SK-N-SH (cell line): ENCODE results near the gene ETS1. TPM values are rescaled to one million over a fixed set of nuclear protein-coding genes. Genes with fewer than 3 reads are reported as not detected.

ENCODE experiments used
- CTCF ChIA-PET: fragments of 300-600, 350-600 bp; formaldehyde crosslinking; extraction: SDS; loops from one replicate; lab custom pipeline; 2021; lab: Yijun Ruan, JAX
- POLR2A ChIA-PET: fragments of 350-600 bp; sonication (Branson Sonifier 250); formaldehyde crosslinking; extraction: SDS; loops from one replicate; lab custom pipeline; 2020; ENCODE audit warnings: antibody characterized with exemption, inconsistent platforms; lab: Yijun Ruan, JAX
- DNase-seq: peaks from one replicate; pipeline ENCODE4 v3.0.0; 2012
- H2AFZ ChIP-seq: fragments of 200-600 bp; sonication (generic); 2 replicates; pipeline ENCODE4 v1.8.1; 2016; ENCODE audit warnings: antibody characterized with exemption, mild to moderate bottlenecking, low read depth
- H3F3A ChIP-seq: fragments of 200-600 bp; sonication (generic); replicated peaks from 2 replicates; pipeline ENCODE3; 2016; ENCODE audit warnings: antibody characterized with exemption, mild to moderate bottlenecking; ENCODE audit not compliant: insufficient read depth
- H3K27ac ChIP-seq, 2 experiments: fragments of 200-500 bp in 1 of 2; fragments of 200-600 bp in 1 of 2; sonication (Bioruptor generic) in 1 of 2; sonication (generic), shearing (Covaris generic) in 1 of 2; 2 replicates each; pipeline versions ENCODE4 v1.5.1 to v1.6.1; 2014 to 2016; ENCODE audit warnings: low read depth in 2 of 2, inconsistent platforms in 1 of 2, low read length in 1 of 2, mild to moderate bottlenecking in 1 of 2, mixed read lengths in 1 of 2
- H3K27me3 ChIP-seq: fragments of 200-600 bp; sonication (generic), shearing (Covaris generic); 2 replicates; pipeline ENCODE4 v1.6.1; 2016; ENCODE audit warnings: mixed run types; ENCODE audit not compliant: insufficient read depth
- H3K36me3 ChIP-seq, 2 experiments: fragments of 200-500 bp in 1 of 2; fragments of 200-600 bp in 1 of 2; sonication (Bioruptor generic) in 1 of 2; sonication (generic) in 1 of 2; replicated peaks in 1 of 2; 2 replicates each; pipeline versions ENCODE3 to v1.5.1; 2014 to 2016; ENCODE audit warnings: low read length in 1 of 2, mild to moderate bottlenecking in 1 of 2; ENCODE audit not compliant: insufficient read depth in 2 of 2, control insufficient read depth in 1 of 2
- H3K4me1 ChIP-seq, 2 experiments: fragments of 200-500 bp in 1 of 2; fragments of 200-600 bp in 1 of 2; sonication (Bioruptor generic) in 1 of 2; sonication (generic), shearing (Covaris generic) in 1 of 2; 2 replicates each; pipeline versions ENCODE4 v1.5.1 to v1.6.1; 2014 to 2016; ENCODE audit warnings: low read depth in 1 of 2, low read length in 1 of 2, mixed run types in 1 of 2; ENCODE audit not compliant: insufficient read depth in 2 of 2, control insufficient read depth in 1 of 2
- H3K4me2 ChIP-seq: fragments of 200-600 bp; sonication (generic), shearing (Covaris generic); 2 replicates; pipeline ENCODE4 v1.6.1; 2017; ENCODE audit warnings: mixed run types
- H3K4me3 ChIP-seq, 2 experiments: fragments of 200-500 bp in 1 of 2; fragments of 200-600 bp in 1 of 2; sonication (Bioruptor generic) in 1 of 2; sonication (generic), shearing (Covaris generic) in 1 of 2; 2 replicates each; pipeline versions ENCODE4 v1.5.1 to v1.8.1; 2014 to 2016; ENCODE audit warnings: low read depth in 2 of 2, inconsistent platforms in 1 of 2, low read length in 1 of 2, mild to moderate bottlenecking in 1 of 2, mixed read lengths in 1 of 2, moderate library complexity in 1 of 2
- H3K79me2 ChIP-seq: fragments of 200-600 bp; sonication (generic); 2 replicates; pipeline ENCODE4 v1.8.1; 2017; ENCODE audit warnings: mild to moderate bottlenecking; ENCODE audit not compliant: insufficient read depth
- H3K9ac ChIP-seq: fragments of 200-600 bp; sonication (generic); 2 replicates; pipeline ENCODE4 v1.6.1; 2017; ENCODE audit warnings: mixed run types
- H3K9me2 ChIP-seq: fragments of 200-600 bp; sonication (generic); 2 replicates; pipeline ENCODE4 v1.6.1; 2017; ENCODE audit warnings: mixed run types
- H3K9me3 ChIP-seq: fragments of 200-600 bp; sonication (generic); 2 replicates; pipeline ENCODE4 v1.6.1; 2017; ENCODE audit warnings: mixed run types, mild to moderate bottlenecking, moderate library complexity
- H4K20me1 ChIP-seq: fragments of 200-600 bp; sonication (generic); 2 replicates; pipeline ENCODE4 v1.6.1; 2017; ENCODE audit warnings: mild to moderate bottlenecking, mixed run types; ENCODE audit not compliant: insufficient read depth
- CHD2 ChIP-seq: fragments of 150-350 bp; IDR thresholded peaks from 2 replicates; pipeline ENCODE4 v1.6.1; 2018; ENCODE audit warnings: low read length; ENCODE audit not compliant: partially characterized antibody
- EZH2phosphoT487 ChIP-seq: fragments of 200-600 bp; sonication (generic); IDR thresholded peaks from 2 replicates; pipeline ENCODE4 v1.6.1; 2017; ENCODE audit warnings: low read depth, mixed run types, mild to moderate bottlenecking, antibody characterized with exemption, moderate library complexity, borderline replicate concordance
- FOSL2 ChIP-seq: IDR thresholded peaks from 2 replicates; pipeline ENCODE4 v1.4.0; 2012; ENCODE audit warnings: low read depth, mild to moderate bottlenecking, moderate library complexity, borderline replicate concordance
- FOXJ3 ChIP-seq: sonication (generic); formaldehyde crosslinking; IDR thresholded peaks from 2 replicates; pipeline ENCODE4 v1.5.1; 2020; ENCODE audit warnings: mild to moderate bottlenecking, missing genetic modification reagents
- FOXM1 ChIP-seq: IDR thresholded peaks from 2 replicates; pipeline ENCODE4 v1.4.0; 2012; ENCODE audit warnings: low read depth, mild to moderate bottlenecking
- MXI1 ChIP-seq: IDR thresholded peaks from 2 replicates; pipeline ENCODE4 v1.6.1; 2012; ENCODE audit warnings: mild to moderate bottlenecking, low read depth, low read length, improper control_type of control experiment
- NFIC ChIP-seq: IDR thresholded peaks from 2 replicates; pipeline ENCODE4 v1.4.0; 2012; ENCODE audit warnings: borderline replicate concordance
- NRF1 ChIP-seq: IDR thresholded peaks from 2 replicates; pipeline ENCODE4 v1.6.1; 2012; ENCODE audit warnings: low read depth, mild to moderate bottlenecking, low read length
- SMC3 ChIP-seq: IDR thresholded peaks from 2 replicates; pipeline ENCODE4 v1.6.1; 2012; ENCODE audit warnings: low read depth, low read length, improper control_type of control experiment
- TAF1 ChIP-seq: IDR thresholded peaks from 2 replicates; pipeline ENCODE4 v1.6.1; 2012; ENCODE audit warnings: low read depth, mild to moderate bottlenecking, low read length, moderate library complexity, borderline replicate concordance
- TEAD4 ChIP-seq: IDR thresholded peaks from 2 replicates; pipeline ENCODE4 v1.4.0; 2012; ENCODE audit warnings: mild to moderate bottlenecking, borderline replicate concordance; ENCODE audit not compliant: insufficient read depth
- USF2 ChIP-seq: fragments of 150-350 bp; IDR thresholded peaks from 2 replicates; pipeline ENCODE4 v1.6.1; 2017; ENCODE audit warnings: antibody characterized with exemption, low read length, low read depth, borderline replicate concordance
- WGBS: methylation state at CpG from one replicate; pipeline ENCODE4 v1.1.6; 2017; ENCODE audit warnings: low lambda C conversion rate; 5-methylcytosine and 5-hydroxymethylcytosine counted together
- polyA plus RNA-seq, 3 experiments: library from polyadenylated mRNA; depleted of rRNA; stranded (reverse); fragments of >200 nt; gene quantifications; 2 replicates each; pipeline ENCODE4 v1.2.3, GENCODE V29; 2012
- TF ChIP-seq, protein P1 (sequence below): fragments of 150-350 bp; IDR thresholded peaks from 2 replicates; pipeline ENCODE4 v1.6.1; 2016; ENCODE audit warnings: mild to moderate bottlenecking, low read depth, low read length

ETS1 gene
- polyA plus RNA-seq, 1 of the 3 experiments (the other 2 are of a cell fraction): 14.5 TPM

DNA sequence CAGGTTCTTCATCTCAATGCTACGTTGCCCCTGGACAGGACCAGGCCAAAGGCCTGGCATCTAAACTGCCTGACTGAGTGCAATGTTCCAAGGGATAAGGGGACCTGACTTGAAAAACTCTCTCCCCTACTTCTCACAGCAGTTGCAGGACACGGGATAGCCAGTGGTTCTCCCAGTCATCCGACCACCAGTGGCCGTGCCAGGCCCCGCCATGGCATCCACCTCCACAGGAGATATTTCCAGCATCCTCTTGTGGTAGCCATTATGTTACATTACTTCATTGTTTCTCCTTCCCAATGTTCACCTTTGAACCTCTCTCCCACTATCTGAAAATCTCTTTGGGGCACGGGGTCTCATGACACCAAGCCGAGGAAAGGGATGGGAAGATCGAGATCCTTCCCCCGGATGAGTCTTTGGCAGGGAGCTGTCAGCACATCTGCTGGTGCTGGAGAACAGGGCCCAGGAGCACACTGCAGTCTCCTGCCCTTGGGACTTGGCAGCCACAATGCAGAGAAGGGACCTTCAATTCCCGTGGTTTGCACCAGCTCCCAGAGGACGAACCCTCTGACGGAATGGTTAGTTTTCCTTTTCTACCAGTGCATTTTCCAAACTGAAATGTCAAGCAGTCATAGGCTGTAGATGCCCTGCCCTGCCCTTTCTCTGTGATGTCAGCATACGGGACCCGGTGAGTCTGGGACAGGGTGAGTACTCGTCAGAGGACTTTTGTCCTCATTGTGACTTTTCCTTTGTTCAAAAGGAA is 121.2 kb downstream of the ETS1 start (continued):
- TF ChIP-seq, protein P1, sequence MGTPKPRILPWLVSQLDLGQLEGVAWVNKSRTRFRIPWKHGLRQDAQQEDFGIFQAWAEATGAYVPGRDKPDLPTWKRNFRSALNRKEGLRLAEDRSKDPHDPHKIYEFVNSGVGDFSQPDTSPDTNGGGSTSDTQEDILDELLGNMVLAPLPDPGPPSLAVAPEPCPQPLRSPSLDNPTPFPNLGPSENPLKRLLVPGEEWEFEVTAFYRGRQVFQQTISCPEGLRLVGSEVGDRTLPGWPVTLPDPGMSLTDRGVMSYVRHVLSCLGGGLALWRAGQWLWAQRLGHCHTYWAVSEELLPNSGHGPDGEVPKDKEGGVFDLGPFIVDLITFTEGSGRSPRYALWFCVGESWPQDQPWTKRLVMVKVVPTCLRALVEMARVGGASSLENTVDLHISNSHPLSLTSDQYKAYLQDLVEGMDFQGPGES: no peak

- peaks cover 16 to 36% of the 10 kb centered on the region in 2 experiments for H3K4me1 ChIP-seq
- H3K9me2 ChIP-seq: no peaks in the 10 kb centered on the region
- H3F3A ChIP-seq: peaks cover 42% of the 10 kb centered on the region
- H2AFZ ChIP-seq: no peak overlapping the region
- no peak overlapping the region for H3K4me2 ChIP-seq
- ChIA-PET POLR2A (no interaction called here), CTCF (no interaction called here)
- no peaks in the 10 kb centered on the region for H3K27me3 ChIP-seq
- H3K79me2 ChIP-seq: peaks cover 78% of the 10 kb centered on the region
- no peak for DNase-seq
- H3K36me3 ChIP-seq: peaks cover 41 to 58% of the 10 kb centered on the region in 2 experiments
- peak overlapping the region in 1 of 2 experiments; percentile 99; a peak in 2 of 4 replicates for H3K27ac ChIP-seq
- H3K9me3 ChIP-seq: no peaks in the 10 kb centered on the region
- no peaks in the 10 kb centered on the region for H4K20me1 ChIP-seq
- H3K4me3 ChIP-seq: no peak overlapping the region
- 92% methylated on average over 9 of the region's 9 CpGs for WGBS
- no peak overlapping the region for H3K9ac ChIP-seq
- TF ChIP-seq SMC3: no peak
- TF ChIP-seq EZH2phosphoT487: no peak
- no peak for TF ChIP-seq CHD2
- no peak for TF ChIP-seq MXI1
- no peak for TF ChIP-seq TAF1
- TF ChIP-seq FOXJ3 (CRISPR knock-in tag): no peak
- TF ChIP-seq TEAD4: no peak
- no peak for TF ChIP-seq NRF1
- TF ChIP-seq FOXM1: no peak
- no peak for TF ChIP-seq USF2
- no peak for TF ChIP-seq FOSL2
- no peak for TF ChIP-seq NFIC
Measured at GRCh38 chr11:128465531-128465930, 121.8 kb downstream of the ETS1 start.
